ENCODE measurements around the gene TESK2. TPM values are rescaled to one million over a fixed set of nuclear protein-coding genes. Genes with fewer than 3 reads are reported as not detected.
A peak's percentile ranks its signal among the peaks of the same experiment; 100 is the strongest.

Gene TESK2
- total and polyA plus RNA-seq, 2 of the 13 experiments (the other 11 are each of a cell fraction or from before 2014, with no cell fraction given), result 5.5 to 9.6 TPM

- TF ChIP-seq FOXA3 (CRISPR knock-in tag; IDR thresholded peaks at IDR 0.05) (peak; percentile 64), MAFK (conservative IDR thresholded peaks at IDR 0.05 in 1 of 2, IDR thresholded peaks at IDR 0.05 in 1 of 2; ENCODE audit: low read length in 2 of 2) (peak in 1 of 2 experiments; percentile 89; a peak in 2 of 4 replicates), ZBTB7B (CRISPR knock-in tag; IDR thresholded peaks at IDR 0.05) (no peak), DMAP1 (CRISPR knock-in tag; IDR thresholded peaks at IDR 0.05) (no peak), PCBP2 (optimal IDR thresholded peaks at IDR 0.05; ENCODE audit: low read depth, low read length, poor library complexity, severe bottlenecking) (no peak), SP2 (CRISPR knock-in tag; IDR thresholded peaks at IDR 0.05) (no peak), FOXA1 (IDR thresholded peaks at IDR 0.05) (peak; percentile 68), FOXA1 (CRISPR knock-in tag; IDR thresholded peaks at IDR 0.05) (peak; percentile 61; the same call in 1 of the 2 replicates), HNF4A (CRISPR knock-in tag; IDR thresholded peaks at IDR 0.05) (peak; percentile 75), ZKSCAN1 (IDR thresholded peaks at IDR 0.05; ENCODE audit: low read length) (no peak), CEBPG (CRISPR knock-in tag; IDR thresholded peaks at IDR 0.05) (peak; percentile 17; the same call in 1 of the 2 replicates), USF2 (IDR thresholded peaks at IDR 0.05; ENCODE audit: low read depth, low read length) (no peak), USF2 (CRISPR knock-in tag; IDR thresholded peaks at IDR 0.05; ENCODE audit: borderline replicate concordance) (peak; percentile 30; the same call in 1 of the 2 replicates), SOX13 (IDR thresholded peaks at IDR 0.05) (no peak), SOX13 (CRISPR knock-in tag; conservative IDR thresholded peaks at IDR 0.05 in 1 of 2, IDR thresholded peaks at IDR 0.05 in 1 of 2) (peak in 1 of 2 experiments; percentile 28; a peak in 1 of 4 replicates), CREB1 (IDR thresholded peaks at IDR 0.05) (no peak), CREB1 (CRISPR knock-in tag; IDR thresholded peaks at IDR 0.05) (peak; percentile 53; the same call in 1 of the 2 replicates)
- TF ChIP-seq, protein P1, sequence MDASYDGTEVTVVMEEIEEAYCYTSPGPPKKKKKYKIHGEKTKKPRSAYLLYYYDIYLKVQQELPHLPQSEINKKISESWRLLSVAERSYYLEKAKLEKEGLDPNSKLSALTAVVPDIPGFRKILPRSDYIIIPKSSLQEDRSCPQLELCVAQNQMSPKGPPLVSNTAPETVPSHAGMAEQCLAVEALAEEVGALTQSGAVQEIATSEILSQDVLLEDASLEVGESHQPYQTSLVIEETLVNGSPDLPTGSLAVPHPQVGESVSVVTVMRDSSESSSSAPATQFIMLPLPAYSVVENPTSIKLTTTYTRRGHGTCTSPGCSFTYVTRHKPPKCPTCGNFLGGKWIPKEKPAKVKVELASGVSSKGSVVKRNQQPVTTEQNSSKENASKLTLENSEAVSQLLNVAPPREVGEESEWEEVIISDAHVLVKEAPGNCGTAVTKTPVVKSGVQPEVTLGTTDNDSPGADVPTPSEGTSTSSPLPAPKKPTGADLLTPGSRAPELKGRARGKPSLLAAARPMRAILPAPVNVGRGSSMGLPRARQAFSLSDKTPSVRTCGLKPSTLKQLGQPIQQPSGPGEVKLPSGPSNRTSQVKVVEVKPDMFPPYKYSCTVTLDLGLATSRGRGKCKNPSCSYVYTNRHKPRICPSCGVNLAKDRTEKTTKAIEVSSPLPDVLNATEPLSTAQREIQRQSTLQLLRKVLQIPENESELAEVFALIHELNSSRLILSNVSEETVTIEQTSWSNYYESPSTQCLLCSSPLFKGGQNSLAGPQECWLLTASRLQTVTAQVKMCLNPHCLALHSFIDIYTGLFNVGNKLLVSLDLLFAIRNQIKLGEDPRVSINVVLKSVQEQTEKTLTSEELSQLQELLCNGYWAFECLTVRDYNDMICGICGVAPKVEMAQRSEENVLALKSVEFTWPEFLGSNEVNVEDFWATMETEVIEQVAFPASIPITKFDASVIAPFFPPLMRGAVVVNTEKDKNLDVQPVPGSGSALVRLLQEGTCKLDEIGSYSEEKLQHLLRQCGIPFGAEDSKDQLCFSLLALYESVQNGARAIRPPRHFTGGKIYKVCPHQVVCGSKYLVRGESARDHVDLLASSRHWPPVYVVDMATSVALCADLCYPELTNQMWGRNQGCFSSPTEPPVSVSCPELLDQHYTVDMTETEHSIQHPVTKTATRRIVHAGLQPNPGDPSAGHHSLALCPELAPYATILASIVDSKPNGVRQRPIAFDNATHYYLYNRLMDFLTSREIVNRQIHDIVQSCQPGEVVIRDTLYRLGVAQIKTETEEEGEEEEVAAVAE (CRISPR knock-in tag; IDR thresholded peaks at IDR 0.05; ENCODE audit: borderline replicate concordance), result no peak
- TF ChIP-seq, protein P2, sequence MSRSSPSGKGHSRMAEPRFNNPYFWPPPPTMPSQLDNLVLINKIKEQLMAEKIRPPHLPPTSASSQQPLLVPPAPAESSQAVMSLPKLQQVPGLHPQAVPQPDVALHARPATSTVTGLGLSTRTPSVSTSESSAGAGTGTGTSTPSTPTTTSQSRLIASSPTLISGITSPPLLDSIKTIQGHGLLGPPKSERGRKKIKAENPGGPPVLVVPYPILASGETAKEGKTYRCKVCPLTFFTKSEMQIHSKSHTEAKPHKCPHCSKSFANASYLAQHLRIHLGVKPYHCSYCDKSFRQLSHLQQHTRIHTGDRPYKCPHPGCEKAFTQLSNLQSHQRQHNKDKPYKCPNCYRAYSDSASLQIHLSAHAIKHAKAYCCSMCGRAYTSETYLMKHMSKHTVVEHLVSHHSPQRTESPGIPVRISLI (CRISPR knock-in tag; IDR thresholded peaks at IDR 0.05; ENCODE audit: borderline replicate concordance), result peak; percentile 98
- TF ChIP-seq, protein P3, sequence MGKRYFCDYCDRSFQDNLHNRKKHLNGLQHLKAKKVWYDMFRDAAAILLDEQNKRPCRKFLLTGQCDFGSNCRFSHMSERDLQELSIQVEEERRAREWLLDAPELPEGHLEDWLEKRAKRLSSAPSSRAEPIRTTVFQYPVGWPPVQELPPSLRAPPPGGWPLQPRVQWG (CRISPR knock-in tag; IDR thresholded peaks at IDR 0.05; ENCODE audit: borderline replicate concordance, low read depth), result no peak
Measured at GRCh38 chr1:45526135-45526644, 35.2 kb upstream of the TESK2 start (continued).
